ENCODE data around the gene TRIM54. TPM values are rescaled to one million over a fixed set of nuclear protein-coding genes. Genes with fewer than 3 reads are reported as not detected.

TRIM54 gene
- total and polyA plus RNA-seq, 4 donors: 0.03 TPM; not detected in 3

DNA sequence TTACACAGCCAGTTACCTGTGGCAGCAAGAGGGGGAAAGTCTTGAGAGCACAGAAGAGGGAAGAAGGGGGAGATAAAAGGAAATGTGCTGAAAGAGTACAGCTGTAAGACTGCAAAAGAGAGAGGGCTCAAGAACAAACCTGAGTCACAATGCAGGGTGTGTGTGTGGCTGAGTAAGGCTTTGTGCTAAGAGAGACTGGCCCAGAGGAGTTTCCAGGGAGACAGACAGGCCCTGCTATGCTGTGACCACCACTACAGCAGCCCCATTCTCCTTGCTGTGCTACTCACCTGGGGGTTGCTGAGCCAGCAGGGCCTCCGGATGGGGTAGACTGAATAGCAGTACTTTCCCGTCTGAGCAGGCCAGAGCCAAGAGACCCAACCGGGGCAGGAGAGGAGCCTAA is 53.1 kb downstream of the TRIM54 start:
- Histone ChIP-seq H3K9me3 (ENCODE audit: control insufficient read depth in 4 of 4, low read length in 3 of 4) (no peaks in the 10 kb centered on the region), H3K4me1 (ENCODE audit: control insufficient read depth in 4 of 4, insufficient read depth in 4 of 4, low read length in 3 of 4) (no peaks in the 10 kb centered on the region), H3K4me3 (ENCODE audit: low read depth in 1 of 3, low read length in 3 of 3) (no peak overlapping the region), H3K27ac (ENCODE audit: low read depth in 1 of 2, low read length in 2 of 2) (no peak overlapping the region), H3K27me3 (ENCODE audit: control insufficient read depth in 4 of 4, insufficient read depth in 4 of 4, low read length in 3 of 4) (no peaks in the 10 kb centered on the region), H3K9ac (ENCODE audit: low read depth in 1 of 2, low read length in 2 of 2) (no peak overlapping the region), H3K36me3 (ENCODE audit: control insufficient read depth in 4 of 4, insufficient read depth in 3 of 4, low read depth in 1 of 4, low read length in 3 of 4) (peaks cover 15 to 71% (median 51%) of the 10 kb centered on the region in 4 donors)
- WGBS: 96% methylated on average over 3 of the region's 3 CpGs
- TF ChIP-seq HNF4A (conservative IDR thresholded peaks at IDR 0.05) (no peak), RAD21 (IDR thresholded peaks at IDR 0.05) (no peak), EGR1 (IDR thresholded peaks at IDR 0.05; ENCODE audit: low read depth in 2 of 2) (no peak), YY1 (IDR thresholded peaks at IDR 0.05) (no peak), JUND (IDR thresholded peaks at IDR 0.05) (no peak), SP1 (IDR thresholded peaks at IDR 0.05) (no peak), FOXA1 (IDR thresholded peaks at IDR 0.05) (no peak), GABPA (IDR thresholded peaks at IDR 0.05 in 1 of 2, conservative IDR thresholded peaks at IDR 0.05 in 1 of 2) (no peak), RXRA (IDR thresholded peaks at IDR 0.05) (no peak), HNF4G (IDR thresholded peaks at IDR 0.05) (no peak), FOXA2 (IDR thresholded peaks at IDR 0.05) (no peak), TAF1 (conservative IDR thresholded peaks at IDR 0.05) (no peak), NR2F2 (IDR thresholded peaks at IDR 0.05) (no peak)
- TF ChIP-seq, protein P1, sequence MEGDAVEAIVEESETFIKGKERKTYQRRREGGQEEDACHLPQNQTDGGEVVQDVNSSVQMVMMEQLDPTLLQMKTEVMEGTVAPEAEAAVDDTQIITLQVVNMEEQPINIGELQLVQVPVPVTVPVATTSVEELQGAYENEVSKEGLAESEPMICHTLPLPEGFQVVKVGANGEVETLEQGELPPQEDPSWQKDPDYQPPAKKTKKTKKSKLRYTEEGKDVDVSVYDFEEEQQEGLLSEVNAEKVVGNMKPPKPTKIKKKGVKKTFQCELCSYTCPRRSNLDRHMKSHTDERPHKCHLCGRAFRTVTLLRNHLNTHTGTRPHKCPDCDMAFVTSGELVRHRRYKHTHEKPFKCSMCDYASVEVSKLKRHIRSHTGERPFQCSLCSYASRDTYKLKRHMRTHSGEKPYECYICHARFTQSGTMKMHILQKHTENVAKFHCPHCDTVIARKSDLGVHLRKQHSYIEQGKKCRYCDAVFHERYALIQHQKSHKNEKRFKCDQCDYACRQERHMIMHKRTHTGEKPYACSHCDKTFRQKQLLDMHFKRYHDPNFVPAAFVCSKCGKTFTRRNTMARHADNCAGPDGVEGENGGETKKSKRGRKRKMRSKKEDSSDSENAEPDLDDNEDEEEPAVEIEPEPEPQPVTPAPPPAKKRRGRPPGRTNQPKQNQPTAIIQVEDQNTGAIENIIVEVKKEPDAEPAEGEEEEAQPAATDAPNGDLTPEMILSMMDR (IDR thresholded peaks at IDR 0.05; ENCODE audit: low read depth, low read length, missing input control): no peak
- TF ChIP-seq, protein P2, sequence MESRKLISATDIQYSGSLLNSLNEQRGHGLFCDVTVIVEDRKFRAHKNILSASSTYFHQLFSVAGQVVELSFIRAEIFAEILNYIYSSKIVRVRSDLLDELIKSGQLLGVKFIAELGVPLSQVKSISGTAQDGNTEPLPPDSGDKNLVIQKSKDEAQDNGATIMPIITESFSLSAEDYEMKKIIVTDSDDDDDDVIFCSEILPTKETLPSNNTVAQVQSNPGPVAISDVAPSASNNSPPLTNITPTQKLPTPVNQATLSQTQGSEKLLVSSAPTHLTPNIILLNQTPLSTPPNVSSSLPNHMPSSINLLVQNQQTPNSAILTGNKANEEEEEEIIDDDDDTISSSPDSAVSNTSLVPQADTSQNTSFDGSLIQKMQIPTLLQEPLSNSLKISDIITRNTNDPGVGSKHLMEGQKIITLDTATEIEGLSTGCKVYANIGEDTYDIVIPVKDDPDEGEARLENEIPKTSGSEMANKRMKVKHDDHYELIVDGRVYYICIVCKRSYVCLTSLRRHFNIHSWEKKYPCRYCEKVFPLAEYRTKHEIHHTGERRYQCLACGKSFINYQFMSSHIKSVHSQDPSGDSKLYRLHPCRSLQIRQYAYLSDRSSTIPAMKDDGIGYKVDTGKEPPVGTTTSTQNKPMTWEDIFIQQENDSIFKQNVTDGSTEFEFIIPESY (IDR thresholded peaks at IDR 0.05): no peak
- TF ChIP-seq, protein P3, sequence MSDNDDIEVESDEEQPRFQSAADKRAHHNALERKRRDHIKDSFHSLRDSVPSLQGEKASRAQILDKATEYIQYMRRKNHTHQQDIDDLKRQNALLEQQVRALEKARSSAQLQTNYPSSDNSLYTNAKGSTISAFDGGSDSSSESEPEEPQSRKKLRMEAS (IDR thresholded peaks at IDR 0.05): no peak
- TF ChIP-seq, protein P4, sequence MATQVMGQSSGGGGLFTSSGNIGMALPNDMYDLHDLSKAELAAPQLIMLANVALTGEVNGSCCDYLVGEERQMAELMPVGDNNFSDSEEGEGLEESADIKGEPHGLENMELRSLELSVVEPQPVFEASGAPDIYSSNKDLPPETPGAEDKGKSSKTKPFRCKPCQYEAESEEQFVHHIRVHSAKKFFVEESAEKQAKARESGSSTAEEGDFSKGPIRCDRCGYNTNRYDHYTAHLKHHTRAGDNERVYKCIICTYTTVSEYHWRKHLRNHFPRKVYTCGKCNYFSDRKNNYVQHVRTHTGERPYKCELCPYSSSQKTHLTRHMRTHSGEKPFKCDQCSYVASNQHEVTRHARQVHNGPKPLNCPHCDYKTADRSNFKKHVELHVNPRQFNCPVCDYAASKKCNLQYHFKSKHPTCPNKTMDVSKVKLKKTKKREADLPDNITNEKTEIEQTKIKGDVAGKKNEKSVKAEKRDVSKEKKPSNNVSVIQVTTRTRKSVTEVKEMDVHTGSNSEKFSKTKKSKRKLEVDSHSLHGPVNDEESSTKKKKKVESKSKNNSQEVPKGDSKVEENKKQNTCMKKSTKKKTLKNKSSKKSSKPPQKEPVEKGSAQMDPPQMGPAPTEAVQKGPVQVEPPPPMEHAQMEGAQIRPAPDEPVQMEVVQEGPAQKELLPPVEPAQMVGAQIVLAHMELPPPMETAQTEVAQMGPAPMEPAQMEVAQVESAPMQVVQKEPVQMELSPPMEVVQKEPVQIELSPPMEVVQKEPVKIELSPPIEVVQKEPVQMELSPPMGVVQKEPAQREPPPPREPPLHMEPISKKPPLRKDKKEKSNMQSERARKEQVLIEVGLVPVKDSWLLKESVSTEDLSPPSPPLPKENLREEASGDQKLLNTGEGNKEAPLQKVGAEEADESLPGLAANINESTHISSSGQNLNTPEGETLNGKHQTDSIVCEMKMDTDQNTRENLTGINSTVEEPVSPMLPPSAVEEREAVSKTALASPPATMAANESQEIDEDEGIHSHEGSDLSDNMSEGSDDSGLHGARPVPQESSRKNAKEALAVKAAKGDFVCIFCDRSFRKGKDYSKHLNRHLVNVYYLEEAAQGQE (IDR thresholded peaks at IDR 0.05): no peak
- TF ChIP-seq, protein P5, sequence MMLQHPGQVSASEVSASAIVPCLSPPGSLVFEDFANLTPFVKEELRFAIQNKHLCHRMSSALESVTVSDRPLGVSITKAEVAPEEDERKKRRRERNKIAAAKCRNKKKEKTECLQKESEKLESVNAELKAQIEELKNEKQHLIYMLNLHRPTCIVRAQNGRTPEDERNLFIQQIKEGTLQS (IDR thresholded peaks at IDR 0.05): no peak
- DNase-seq (ENCODE audit: low spot score): no peak
